ENCODE data around the gene ISOC2.

ISOC2 gene

DNA sequence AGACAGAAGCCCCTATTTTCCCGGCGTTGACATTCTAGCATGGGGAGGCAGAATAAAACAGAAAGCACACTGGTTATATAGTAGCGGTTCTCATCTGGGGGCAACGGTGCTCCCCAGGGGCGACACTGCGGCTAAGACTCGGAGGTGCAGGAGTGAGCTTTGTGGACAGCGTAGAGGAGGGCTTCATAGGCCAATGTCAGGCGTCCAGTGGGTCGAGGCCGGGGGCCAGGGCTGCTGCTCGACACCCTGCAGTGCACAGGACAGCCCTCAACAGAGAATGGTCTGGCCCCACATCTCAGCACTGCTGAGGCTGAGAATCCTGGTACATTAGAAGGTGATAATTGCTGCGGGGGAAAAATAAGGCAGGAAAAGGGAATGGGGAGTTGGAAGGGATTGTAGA is 16.5 kb upstream of the ISOC2 start:
- TF ChIP-seq, protein P1, sequence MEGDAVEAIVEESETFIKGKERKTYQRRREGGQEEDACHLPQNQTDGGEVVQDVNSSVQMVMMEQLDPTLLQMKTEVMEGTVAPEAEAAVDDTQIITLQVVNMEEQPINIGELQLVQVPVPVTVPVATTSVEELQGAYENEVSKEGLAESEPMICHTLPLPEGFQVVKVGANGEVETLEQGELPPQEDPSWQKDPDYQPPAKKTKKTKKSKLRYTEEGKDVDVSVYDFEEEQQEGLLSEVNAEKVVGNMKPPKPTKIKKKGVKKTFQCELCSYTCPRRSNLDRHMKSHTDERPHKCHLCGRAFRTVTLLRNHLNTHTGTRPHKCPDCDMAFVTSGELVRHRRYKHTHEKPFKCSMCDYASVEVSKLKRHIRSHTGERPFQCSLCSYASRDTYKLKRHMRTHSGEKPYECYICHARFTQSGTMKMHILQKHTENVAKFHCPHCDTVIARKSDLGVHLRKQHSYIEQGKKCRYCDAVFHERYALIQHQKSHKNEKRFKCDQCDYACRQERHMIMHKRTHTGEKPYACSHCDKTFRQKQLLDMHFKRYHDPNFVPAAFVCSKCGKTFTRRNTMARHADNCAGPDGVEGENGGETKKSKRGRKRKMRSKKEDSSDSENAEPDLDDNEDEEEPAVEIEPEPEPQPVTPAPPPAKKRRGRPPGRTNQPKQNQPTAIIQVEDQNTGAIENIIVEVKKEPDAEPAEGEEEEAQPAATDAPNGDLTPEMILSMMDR (IDR thresholded peaks at IDR 0.05; ENCODE audit: low read depth, low read length) = no peak
- DNase-seq = no peak

GRCh38 chr19:55476100-55476775 is 14.8 kb upstream of the ISOC2 start, which contains the start of gene ZNF628:
ZNF628 (plus strand) TSS chr19:55476617; CDS start chr19:55479911, 3,294 bp downstream.
- H3K4me3 ChIP-seq (ENCODE audit: low read depth, low read length) = peak within 1 kb of the TSS; percentile 81
- no peaks in the 10 kb centered on the region for H3K9me3 ChIP-seq (ENCODE audit: severe bottlenecking)
- peak within 1 kb of the TSS; percentile 92 for H3K27ac ChIP-seq
- no peaks in the 10 kb centered on the region for H3K27me3 ChIP-seq (ENCODE audit: insufficient read depth, low read depth, severe bottlenecking)
- TF ChIP-seq, protein P1 (IDR thresholded peaks at IDR 0.05; ENCODE audit: low read depth, low read length) = no peak
- DNase-seq = peak; percentile 98
- H3K36me3 ChIP-seq = no peaks in the 10 kb centered on the region

More for the DNA sequence above, 16.5 kb upstream of the ISOC2 start:
- Histone ChIP-seq H3K27ac (no peak overlapping the region), H3K36me3 (peaks cover 1% of the 10 kb centered on the region; the same call in 1 of the 2 replicates), H3K4me3 (ENCODE audit: low read depth, low read length) (no peak overlapping the region), H3K27me3 (ENCODE audit: insufficient read depth, low read depth, severe bottlenecking) (no peaks in the 10 kb centered on the region), H3K9me3 (ENCODE audit: severe bottlenecking) (no peaks in the 10 kb centered on the region)

- no peaks in the 10 kb centered on the region for H3K27me3 ChIP-seq (ENCODE audit: insufficient read depth, low read depth, severe bottlenecking)
- no peaks in the 10 kb centered on the region for H3K36me3 ChIP-seq
- TF ChIP-seq, protein P1 (IDR thresholded peaks at IDR 0.05; ENCODE audit: low read depth, low read length) = no peak
- no peak overlapping the region for H3K4me3 ChIP-seq (ENCODE audit: low read depth, low read length)
- H3K27ac ChIP-seq = no peak overlapping the region
- DNase-seq = no peak
- H3K9me3 ChIP-seq (ENCODE audit: severe bottlenecking) = no peaks in the 10 kb centered on the region
Observed at GRCh38 chr19:55474269-55475265, 13.1 kb upstream of the ISOC2 start.

DNA sequence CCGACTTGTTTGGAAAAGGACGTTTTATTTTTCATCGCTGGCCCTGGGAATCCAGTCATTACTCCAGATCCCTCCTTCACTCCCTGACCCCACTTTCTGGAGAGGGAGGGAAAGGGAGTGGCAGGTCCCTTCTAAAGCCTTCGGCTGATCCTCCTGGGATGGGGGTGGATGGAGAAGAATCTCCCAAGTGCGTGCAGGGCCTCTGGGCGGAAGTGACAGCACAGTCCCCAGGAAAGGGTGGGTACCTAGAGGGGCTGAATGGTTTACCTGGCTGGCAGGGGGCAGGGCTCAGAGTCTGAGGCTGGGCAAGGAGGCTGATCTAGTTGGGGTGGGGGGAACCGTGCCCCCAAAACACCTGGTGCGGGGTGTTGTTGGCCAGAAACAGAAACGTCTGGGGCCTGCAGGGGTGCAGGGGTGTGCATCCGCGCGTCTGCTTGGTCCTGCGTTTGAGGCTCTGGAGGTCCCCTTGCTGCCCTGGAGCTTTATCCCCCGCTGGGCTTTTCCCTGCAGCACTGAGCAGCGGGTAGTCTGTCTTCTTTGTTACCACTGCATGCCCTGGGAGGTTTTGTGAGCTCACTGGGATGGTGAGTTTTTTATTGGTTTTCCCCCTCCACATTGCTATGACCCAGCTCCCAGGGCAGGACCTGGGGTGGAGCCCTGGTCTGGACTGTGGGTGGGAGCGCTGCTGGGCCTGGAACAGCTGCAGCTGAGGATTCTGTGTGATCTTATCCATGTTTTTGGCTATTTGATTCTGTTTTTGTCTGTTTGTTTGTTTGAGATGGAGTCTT is 12.0 kb upstream of the ISOC2 start:
- DNase-seq = no peak
- Histone ChIP-seq H3K4me3 (ENCODE audit: low read depth, low read length) (no peak overlapping the region), H3K27ac (no peak overlapping the region), H3K27me3 (ENCODE audit: insufficient read depth, low read depth, severe bottlenecking) (no peaks in the 10 kb centered on the region), H3K36me3 (no peaks in the 10 kb centered on the region), H3K9me3 (ENCODE audit: severe bottlenecking) (no peaks in the 10 kb centered on the region)
- TF ChIP-seq, protein P1 (IDR thresholded peaks at IDR 0.05; ENCODE audit: low read depth, low read length) = no peak

DNA sequence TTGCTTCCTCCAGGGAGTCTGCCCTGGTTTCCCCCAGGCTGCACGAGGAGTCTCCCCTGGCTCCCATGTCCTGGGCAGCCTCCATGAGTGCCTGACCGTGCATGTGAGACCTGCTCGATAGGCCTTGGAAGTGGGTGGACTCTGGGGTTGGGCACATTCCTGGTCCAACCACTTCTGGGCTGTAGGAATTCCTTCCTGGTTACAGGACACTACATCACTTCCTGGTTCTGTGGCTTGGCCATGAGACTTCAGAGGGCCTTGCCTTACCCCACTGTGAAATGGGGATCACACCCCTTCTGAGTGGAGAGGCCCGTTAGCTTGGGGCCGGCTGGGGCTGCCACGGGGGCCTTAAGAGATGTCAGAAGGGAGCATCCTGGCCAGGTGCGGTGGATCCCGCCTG is 11.0 kb upstream of the ISOC2 start:
- Histone ChIP-seq H3K9me3 (ENCODE audit: severe bottlenecking) (no peaks in the 10 kb centered on the region), H3K4me3 (ENCODE audit: low read depth, low read length) (no peak overlapping the region), H3K27ac (no peak overlapping the region), H3K36me3 (no peaks in the 10 kb centered on the region), H3K27me3 (ENCODE audit: insufficient read depth, low read depth, severe bottlenecking) (no peaks in the 10 kb centered on the region)
- DNase-seq = no peak
- TF ChIP-seq, protein P1 (IDR thresholded peaks at IDR 0.05; ENCODE audit: low read depth, low read length) = no peak
